Measurements from ENCODE around the gene PRKAR2B.
"Not testable (repeated sequence)": the region's sequence is repeated elsewhere in the genome, so short reads cannot be mapped to it uniquely, and the experiment has no call there.

Gene PRKAR2B

DNA sequence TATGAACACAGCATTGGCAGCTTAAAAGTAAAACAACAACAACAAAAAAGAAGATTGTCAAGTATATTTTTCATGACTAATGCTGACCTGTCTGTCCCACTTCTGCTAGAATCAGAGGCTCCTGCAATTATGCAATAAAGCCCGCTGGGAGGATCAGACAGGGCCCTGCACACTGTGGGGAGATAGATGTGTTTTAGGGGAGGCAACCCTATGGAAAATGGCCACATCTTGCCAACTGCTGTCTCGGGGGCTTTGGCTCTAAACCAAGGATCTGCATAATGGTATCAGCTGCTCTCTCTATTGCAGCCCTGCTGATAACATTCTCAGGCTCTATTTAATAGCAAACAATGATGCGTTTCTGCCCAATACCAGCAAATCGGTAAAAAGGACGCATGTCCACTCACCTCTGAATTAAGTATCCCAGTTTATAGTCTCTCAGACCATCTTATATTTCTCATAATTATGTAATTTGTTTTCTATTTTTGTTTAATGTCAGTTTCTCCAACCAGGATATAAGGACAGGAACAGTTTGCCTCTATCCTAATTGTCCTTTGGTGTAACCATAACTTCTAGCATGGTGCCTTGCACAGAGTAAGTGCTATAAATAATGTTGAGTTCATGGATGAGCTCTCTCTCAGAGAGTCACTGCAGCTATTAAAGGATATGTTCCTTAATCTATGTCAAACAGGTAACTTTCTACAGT, 15.3 kb upstream of the PRKAR2B start:
- no peak for DNase-seq

DNA sequence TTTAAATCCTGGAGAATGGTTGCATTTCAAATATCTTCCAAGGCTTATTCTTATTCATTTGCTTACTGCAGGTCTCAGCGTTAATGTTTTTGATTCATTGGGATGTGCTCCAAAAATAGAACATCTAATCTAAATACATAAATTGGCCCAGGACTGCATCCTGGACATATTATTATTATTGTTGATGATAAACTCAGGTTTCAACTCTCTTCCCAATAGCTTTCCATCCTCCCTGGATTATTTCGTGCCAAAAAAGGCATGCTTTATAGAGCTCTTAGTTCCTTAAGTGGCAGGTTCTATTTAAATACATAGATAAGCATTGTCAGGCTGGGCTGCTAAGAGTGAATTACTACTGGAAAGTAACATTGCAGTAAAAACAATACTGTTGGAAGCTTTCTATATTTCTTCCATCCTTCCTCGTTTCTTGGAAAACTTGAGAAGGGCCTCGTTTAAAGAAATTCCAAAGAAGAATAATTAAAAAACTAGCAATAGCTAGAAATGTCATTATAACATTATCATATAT, 14.7 kb upstream of the PRKAR2B start:
- DNase-seq, result no peak

DNA sequence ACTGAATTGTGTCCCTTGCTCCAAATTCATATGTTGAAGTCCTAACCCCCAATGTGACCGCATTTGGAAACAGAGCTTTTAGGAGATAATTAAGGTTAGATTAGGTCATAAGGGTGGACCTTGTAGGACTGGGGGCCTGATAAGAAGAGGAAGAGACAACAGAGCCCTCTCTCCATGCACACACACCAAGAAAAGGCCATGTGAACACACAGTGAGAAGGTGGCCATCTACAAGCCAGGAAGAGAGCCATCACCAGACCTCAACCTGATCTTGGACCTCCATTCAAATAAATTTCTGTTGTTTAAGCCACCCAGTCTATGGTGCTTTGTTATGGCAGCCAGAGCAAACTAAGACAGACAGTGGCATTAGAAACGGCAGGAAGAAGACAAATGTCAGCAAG, 12.5 kb upstream of the PRKAR2B start:
- no peak for DNase-seq

DNA sequence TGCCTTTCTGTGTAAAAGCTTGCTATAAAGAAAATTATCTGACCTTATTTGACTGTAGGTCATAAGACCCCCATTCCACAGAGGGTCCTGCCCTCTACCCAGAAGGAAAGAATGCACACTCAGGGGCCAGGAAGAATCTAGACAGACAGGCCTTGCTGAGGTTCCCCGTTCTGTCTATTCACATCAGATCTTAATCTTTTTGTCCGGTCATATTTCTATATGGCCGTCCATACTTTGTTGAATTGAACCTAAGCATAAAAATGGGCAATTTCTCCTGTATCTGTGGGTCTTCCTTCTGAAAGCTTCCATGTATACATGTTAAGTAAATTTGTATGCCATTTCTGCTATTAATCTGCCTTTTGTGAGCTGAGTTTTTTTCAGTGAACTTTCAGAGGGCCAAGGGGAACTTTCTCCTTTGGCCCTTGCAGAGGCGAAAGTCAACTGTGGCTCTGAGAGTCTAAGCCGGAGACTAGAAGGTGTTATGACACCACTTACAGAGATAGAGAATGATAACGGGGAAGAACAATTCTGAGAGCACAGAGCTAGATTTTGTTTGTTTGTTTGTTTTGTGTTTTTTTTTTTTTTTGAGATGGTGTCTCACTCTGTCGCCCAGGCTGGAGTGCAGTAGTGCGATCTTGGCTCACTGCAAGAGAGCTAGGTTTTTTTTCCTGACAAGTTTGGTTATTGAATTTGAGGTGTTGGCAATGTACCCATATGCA, 11.6 kb upstream of the PRKAR2B start:
- no peak for DNase-seq

DNA sequence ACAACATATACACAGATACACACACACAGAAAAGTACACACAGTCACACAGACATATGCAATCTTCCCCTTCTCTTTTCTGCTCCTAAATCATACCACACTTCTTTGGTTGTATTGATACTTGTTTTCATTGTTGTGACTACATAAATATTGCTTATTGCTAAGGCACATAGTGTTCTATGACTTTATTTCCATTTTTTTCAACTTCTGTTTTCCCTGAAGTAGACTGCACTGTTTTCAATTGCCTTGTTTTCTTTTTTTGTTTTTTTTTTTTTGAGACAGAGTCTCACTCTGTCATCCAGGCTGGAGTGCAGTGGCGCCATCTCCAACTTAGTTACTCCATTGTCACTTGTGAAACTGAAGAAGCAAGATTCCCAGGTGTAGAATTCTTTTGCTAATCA, 10.0 kb upstream of the PRKAR2B start:
- no peak for DNase-seq

DNA sequence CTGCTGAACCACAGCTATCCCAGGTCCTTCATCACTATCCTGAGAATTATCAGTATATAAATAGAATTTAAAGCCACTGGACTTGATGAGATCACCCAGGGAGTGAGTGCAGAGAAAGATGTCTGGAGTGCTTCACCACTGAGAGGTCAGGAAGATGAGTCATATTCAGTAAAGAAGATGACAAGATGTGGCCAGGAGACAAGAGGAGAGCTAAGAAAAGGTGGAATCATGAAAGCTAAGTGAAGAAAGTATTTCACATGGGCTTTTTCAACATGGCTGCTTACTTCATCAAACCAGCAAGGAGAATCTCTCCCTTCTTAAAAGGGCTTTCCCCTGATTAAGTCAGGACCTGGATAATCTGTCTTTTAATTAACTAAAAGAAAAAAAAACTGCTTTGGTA, 9.1 kb upstream of the PRKAR2B start:
- DNase-seq, result no peak

DNA sequence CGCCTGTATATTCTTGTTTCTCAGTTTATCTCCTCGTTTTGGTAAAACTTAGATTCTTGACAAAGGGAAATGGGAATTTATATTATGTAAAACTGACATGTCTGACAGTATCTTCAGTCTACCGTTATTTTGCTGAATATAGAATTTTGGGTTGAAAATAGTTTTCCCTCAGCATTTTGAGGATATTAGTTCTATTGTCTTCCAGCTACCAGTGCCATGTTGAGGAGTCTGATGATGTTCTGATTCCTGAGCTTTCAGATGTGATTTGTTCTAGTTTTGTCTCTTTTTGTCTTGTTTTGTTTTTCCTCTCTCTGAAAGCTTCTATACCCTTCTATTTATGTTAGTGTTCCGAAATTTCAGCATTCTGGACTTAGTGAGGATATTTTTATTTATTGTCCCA, 8.0 kb upstream of the PRKAR2B start:
- DNase-seq, result no peak

DNA sequence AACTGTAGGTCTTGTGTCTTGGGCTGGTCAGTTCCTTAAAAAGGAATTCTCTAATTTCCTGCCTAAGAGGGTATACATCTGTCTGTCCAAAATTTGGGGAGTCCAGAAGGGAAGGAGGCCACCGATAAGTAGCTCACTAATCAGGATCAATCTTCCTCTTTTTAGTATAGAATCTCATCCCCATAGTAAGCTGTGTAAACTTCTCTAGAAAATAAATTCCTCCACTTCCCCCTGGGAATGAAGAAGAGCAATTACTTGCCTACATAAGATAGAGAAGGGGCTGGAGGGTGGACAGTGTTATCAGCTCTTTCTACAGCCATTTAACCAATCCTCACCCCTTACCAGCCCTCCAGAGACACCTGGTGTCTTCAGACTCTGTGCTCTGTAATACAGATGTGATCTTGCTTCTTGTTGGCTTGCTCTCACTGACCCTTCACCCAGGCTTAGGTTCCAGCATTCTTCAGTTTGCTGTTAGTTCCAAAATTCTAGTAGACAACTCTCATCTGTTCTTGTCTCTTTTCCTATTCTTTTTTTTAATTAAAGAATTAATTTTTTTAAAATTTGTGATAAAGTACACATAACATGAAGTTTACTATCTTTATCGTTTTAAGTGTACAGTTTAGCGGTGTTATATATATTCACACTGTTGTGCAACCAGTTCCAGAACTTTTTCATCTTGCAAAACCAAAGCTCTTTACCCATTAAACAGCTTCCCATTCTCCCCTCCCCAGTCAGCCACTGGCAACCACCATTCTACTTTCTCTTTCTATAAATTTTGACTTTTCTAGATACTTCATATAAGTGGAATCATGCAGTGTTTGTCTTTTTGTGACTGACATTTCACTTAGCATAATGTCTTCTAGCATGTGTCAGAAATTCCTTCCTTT, 6.5 kb upstream of the PRKAR2B start:
- DNase-seq, result no peak

DNA sequence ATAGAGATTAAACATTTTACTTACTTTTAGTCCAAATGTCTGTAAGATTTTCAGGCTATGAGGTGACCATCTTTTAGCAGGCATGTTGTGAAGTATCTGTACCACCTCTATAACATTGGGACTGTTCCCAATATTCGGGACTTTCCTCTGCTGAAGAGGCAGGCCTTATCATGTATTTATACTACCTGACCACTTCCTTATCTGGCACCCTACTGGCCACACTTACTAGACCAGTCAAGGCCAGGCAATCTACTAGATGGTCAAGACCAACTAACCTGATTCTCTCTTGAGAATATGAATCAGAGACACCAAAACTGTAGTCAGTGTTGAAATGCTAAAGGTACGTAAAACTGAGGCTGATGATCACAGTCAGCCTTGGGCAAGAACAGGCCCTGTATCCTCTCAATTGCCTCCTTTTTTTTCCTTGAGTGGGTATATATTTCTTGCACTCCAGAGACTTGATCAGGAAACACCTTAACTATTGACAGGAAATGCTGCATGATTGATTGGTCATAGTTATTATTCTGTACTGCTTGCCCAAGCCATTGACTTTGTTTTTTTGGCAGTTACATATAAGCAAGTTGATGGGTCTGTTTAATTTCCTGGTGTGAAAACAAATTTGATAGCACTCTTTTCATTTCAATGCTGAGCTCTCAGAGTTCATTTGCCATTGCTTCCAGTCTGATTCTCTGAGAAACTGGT, 5.2 kb upstream of the PRKAR2B start:
- DNase-seq, result no peak

DNA sequence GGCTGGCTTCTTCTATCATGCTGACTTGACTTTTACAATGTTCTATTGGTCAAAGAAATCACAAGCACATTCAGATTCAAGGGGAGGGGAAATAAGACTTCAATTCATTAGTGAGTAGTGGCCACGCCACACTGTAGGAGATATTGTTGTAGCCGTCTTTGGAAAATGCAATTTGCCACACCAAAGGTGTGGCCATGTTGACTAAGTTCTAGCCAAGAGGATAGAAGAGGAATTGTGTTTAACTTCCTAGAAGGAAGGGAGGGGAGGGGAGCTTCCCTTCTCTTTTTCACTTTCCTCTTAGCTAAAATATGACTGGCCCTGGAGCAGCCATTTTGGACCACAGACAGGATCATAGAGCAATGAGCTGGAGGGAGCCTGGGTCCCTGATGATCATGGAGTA, 3.4 kb upstream of the PRKAR2B start:
- DNase-seq, result no peak

DNA sequence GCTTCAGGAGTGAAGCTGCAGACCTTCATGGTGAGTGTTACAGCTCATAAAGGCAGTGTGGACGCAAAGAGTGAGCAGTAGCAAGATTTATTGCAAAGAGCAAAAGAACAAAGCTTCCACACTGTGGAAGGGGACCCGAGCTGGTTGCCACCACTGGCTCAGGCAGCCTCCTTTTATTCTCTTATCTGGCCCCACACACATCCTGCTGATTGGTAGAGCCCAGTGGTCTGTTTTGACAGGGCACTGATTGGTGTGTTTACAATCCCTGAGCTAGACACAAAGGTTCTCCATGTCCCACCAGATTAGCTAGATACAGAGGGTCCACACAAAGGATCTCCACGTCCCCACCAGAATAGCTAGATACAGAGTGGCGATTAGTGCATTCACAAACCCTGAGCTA, 2.7 kb upstream of the PRKAR2B start:
- DNase-seq, result not testable (repeated sequence)

DNA sequence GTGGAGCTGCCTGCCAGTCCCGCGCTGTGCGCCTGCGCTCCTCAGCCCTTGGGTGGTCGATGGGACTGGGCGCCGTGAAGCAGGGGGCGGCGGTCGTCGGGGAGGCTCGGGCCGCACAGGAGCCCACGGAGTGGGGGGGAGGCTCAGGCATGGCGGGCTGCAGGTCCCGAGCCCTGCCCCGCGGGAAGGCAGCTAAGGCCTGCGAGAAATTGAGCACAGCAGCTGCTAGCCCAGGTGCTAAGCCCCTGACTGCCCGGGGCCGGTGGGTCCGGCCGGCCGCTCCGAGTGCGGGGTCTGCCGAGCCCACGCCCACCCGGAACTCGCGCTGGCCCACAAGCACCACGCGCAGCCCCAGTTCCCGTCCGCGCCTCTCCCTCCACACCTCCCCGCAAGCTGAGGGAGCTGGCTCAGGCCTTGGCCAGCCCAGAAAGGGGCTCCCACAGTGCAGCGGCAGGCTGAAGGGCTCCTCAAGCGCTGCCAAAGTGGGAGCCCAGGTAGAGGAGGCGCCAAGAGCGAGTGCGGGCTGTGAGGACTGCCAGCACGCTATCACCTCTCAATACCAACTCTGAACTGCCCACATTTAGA, 2.1 kb upstream of the PRKAR2B start:
- DNase-seq, result not testable (repeated sequence)

DNA sequence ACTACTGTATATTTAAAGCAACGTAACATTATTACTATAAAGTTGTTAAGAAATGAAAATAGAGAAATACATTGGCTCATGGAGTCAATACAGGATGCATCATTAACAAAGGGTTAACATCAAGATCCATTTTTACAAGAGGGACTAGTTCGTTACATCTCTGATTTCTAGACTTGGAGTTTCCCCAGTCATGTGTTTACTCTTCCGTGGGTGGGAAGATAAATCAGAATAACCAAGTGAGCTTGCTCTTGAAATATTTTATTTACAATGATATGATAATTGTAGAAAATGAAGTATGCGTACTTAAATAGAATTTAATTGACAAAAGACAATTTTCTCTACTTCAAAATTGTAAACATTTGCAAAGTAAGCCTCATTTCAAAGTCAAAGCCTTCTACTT, 1.0 kb upstream of the PRKAR2B start:
- DNase-seq, result no peak

DNA sequence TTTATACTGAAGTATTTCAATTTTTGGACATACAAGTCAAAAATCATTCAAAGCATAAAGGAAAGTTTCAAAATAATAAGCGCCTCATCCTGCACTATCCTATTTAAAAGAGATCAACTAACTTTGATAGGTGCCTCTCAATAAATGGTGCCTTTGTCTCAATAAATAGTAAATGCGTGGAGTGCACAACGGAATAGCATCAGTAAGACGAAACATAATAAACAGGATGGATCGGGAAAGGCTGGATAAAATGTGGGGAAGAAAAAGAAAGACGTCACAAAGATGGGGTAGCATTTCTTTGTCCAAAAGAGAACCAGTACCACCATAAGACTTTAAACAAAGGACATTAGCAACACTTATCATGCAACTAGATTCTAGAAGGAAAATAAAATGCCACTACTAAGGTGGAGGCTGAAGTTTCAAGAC, 571 bp upstream of the PRKAR2B start:
- DNase-seq, result no peak

DNA sequence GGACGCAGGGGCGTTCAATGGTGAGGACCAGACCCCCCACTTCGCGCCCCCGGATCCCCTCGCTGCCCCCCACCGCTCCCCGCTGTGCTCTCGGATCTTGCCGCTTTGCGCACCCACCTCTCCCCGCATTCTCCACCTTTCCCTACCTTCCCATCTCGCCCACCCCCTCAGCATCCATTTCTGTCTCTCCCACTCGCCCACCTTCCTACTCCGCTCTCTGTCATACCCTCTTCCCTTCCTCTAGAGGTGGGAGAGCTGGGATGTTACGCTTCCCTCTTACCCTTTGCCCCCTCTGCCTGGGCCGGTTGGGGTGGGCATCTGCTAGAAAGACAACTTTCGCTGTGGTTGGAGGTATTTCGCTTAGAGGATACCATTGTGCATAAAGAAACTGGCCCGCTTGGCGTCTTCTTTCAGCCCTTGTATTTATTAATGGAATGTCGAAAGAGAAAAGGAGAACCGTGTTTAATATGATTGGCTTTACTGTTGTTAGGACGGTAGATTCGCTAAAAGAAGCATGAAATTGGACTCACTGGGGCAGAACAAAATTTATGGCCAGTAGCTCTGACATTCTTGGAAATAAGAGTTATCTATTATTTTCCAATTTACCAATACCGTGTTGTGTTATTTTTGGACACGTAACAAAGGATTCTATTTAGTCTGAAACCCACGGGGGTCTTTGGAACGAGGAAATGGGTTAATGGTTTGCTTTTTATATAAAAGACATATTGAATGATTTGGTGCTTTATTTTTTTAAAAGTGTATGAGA, 873 bp downstream of the PRKAR2B start:
- DNase-seq, result no peak

DNA sequence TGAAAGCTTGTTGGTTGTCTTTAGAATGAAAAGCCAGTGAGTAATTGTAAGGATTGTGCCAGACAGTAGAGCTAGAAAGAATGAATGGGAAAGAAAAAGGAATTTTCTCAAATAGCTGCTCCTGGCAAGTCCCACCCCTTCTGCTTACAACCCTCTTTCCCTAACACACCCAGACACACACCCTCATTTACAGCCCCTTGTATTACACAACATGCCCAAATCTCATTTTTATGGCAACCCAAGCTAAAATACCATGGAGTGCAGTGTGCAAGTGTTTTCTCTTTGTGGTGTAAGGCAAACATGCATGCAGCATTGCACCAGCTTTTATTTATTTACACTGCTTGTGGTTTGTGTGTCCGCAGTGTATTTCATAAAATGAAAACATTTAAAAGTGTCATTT, 1.5 kb downstream of the PRKAR2B start:
- no peak for DNase-seq

DNA sequence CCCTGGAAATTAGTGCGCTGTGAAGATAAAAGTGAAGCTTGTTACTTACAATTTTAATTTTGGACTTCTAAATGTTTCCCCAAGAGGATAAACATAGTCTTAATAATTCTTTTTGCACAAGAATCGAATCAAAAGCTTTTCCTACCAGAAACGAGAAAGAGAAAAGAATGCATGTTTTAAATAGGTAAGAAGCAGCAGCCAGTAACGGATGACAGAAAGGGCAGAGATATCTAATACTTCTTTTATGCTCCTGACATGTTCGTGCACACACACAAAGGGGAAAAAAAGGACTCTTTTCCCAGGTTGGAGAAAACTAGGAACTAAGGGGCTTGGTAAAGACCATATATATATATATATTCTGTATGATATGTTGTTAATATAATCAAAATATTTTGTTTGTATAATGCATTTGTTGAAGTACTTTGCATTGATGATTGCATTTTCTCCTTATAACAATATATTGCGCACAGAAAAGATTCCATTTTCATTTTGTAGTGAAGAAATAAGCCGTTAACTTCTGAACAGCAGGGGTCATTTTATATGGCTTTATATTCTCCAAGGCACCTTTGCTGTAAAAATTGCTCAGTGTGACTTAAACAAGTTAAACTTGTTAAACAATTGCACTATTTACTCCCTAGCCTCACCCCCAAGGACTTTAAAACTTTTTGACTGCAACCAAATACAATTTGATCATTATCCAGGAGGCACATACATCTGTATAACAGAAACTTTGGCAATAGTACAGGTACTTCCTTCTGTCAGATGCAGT, 2.2 kb downstream of the PRKAR2B start:
- DNase-seq, result no peak

DNA sequence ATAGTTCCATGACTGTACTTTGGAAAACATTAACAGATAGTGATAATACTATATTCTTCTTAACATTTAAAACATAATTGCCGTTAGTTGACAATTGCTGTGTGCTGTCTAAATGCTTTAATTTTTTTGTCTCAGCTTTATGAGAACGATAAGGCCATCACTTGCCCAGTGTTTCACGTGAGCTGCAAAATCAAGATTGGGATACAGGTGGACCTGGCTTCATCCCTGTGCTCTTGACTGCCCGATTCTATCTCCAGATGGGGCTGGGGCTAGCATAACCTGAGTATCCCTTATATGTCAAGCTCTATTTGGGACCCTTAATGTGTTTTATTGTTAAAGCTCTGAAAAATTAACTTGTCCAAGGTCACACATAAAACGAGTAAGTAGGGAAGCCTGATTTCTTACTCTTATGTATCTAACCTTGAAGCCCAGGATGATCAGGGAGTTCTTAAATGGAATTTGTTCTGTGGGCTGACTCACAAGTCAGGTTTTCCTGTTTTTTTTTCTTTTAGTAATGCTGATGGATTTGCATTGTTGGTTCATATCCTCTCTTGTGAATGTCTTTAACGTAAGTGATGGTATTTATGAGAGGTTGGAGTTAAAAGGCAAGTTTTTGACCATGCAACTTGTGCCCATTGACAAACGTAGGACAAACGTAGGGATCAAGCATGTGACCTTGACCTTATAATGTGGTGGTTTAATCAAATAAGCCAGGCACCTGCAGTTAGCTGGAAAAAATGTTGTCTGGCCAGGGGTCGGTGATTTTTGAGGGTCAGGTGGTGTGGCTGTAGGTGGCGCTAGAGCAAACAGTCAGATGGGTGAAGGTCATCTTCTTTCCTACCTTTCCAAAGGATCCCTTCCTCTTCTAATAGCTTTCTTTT, 3.6 kb downstream of the PRKAR2B start:
- DNase-seq, result no peak

DNA sequence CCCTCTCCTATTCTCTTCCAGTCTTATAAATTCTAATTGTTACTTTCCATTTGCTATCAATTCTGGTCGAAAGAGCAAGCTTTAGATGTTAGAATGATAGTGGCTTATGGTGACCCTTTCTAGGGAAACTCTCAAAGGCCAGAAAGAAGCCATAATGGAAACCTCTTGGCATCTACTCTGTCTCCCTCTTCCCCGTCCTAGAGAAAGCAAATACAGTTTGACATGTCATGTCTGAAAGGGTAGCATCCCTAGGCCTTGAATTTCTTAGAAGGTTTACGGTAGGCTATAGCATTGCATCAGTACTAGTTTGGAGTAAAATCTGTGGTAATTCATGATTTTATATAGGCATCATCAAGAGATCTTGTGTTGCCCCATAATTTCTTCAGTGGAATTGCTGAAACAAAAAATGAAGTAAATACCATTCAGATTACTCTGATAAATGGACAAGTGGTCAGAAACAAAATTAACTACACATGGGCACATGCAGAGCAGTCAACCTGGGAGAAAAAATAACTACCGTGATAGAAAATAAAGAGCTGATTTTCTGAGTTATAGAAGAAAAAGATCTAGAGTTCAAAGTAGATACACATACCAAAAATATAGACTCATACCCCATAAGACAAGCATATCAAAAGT, 4.4 kb downstream of the PRKAR2B start:
- no peak for DNase-seq
